ENCODE measurements around the gene FBXW4.

GRCh38 chr10:101575580-101576210 lies 119.3 kb downstream of the FBXW4 start:
- TF ChIP-seq CTCF (conservative IDR thresholded peaks at IDR 0.05; ENCODE audit: low read length) (no peak), EZH2phosphoT487 (IDR thresholded peaks at IDR 0.05; ENCODE audit: borderline replicate concordance, low read depth, low read length) (no peak)
